K562 (cell line): ENCODE measurements around the gene HOXC12. TPM values are rescaled to one million over a fixed set of nuclear protein-coding genes. Genes with fewer than 3 reads are reported as not detected.

Source experiments
- ATAC-seq: fragments of 200-7000 bp; cut with Tn5 transposase; 3 replicates; pipeline ENCODE4 v1.9.1; 2020; ENCODE audit warnings: moderate library complexity
- BruUV-seq: library from RNA; stranded (reverse); fragments of 400-500 nt; replicated peaks from 2 replicates; lab custom pipeline; 2021; lab: Mats Ljungman, UMichigan
- CTCF ChIA-PET: fragments of 300-600 bp; formaldehyde crosslinking; extraction: SDS; loops from one replicate; lab custom pipeline; 2021; ENCODE audit warnings: low intra/inter-chr PET ratio; lab: Yijun Ruan, JAX
- POLR2A ChIA-PET: fragments of 300-600, 350-650 bp; sonication (Branson Sonifier 250); formaldehyde crosslinking; extraction: SDS; loops from one replicate; lab custom pipeline; 2021; ENCODE audit warnings: antibody characterized with exemption, inconsistent platforms; lab: Yijun Ruan, JAX
- DNase-seq, 4 experiments: peaks; one replicate each; pipeline versions ENCODE4 v3.0.0 to v3.0.0-alpha.2; 2011 to 2018; ENCODE audit warnings: low spot score in 3 of 4, mixed read lengths in 3 of 4; ENCODE audit errors: extremely low read depth in 1 of 4
- FAIRE-seq: peaks from 2 replicates; lab custom pipeline; 2011; peaks lifted over from hg19 to GRCh38; lab: Jason Lieb, UNC
- H2AFZ ChIP-seq: 2 replicates; pipeline ENCODE4 v1.6.0; 2011; ENCODE audit warnings: low read depth, low read length, control low read depth, inconsistent platforms
- H3K27ac ChIP-seq: fragments of 200-600 bp; 3 replicates; pipeline ENCODE4 v1.8.0; 2011; ENCODE audit warnings: low read depth, mild to moderate bottlenecking, control low read depth, inconsistent platforms, low read length, moderate library complexity, mixed read lengths; ENCODE audit errors: extremely low read depth
- H3K27me3 ChIP-seq, 2 experiments: fragments of 300-600 bp in 1 of 2; 2 replicates in 1 of 2; 3 replicates in 1 of 2; pipeline versions ENCODE4 v1.6.0 to v1.8.0; 2011; ENCODE audit warnings: inconsistent platforms in 2 of 2, low read length in 2 of 2, mild to moderate bottlenecking in 1 of 2, mixed read lengths in 1 of 2, moderate library complexity in 1 of 2; ENCODE audit not compliant: control insufficient read depth in 2 of 2, insufficient read depth in 2 of 2
- H3K36me3 ChIP-seq: fragments of 300-600 bp; 3 replicates; pipeline ENCODE4 v1.8.0; 2011; ENCODE audit warnings: mild to moderate bottlenecking, low read length, inconsistent platforms; ENCODE audit not compliant: control insufficient read depth, insufficient read depth
- H3K4me1 ChIP-seq, 2 experiments: fragments of 200-600 bp in 1 of 2; replicated peaks in 1 of 2; 2 replicates in 1 of 2; 3 replicates in 1 of 2; pipeline versions ENCODE4 v1.5.1 to v1.8.0; 2011; ENCODE audit warnings: inconsistent platforms in 2 of 2, low read length in 2 of 2, mild to moderate bottlenecking in 1 of 2, mixed read lengths in 1 of 2, moderate library complexity in 1 of 2; ENCODE audit not compliant: control insufficient read depth in 2 of 2, insufficient read depth in 2 of 2
- H3K4me2 ChIP-seq: 2 replicates; pipeline ENCODE4 v1.6.1; 2011; ENCODE audit warnings: low read length, control low read depth, inconsistent platforms, mixed read lengths; ENCODE audit not compliant: insufficient read depth
- H3K4me3 ChIP-seq: fragments of 200-600 bp; sonication (generic), shearing (Covaris generic); 2 replicates; pipeline ENCODE4 v1.5.1; 2016; ENCODE audit warnings: control low read depth, inconsistent platforms
- H3K79me2 ChIP-seq: fragments of 200-600 bp; 3 replicates; pipeline ENCODE4 v1.8.0; 2011; ENCODE audit warnings: low read length, inconsistent platforms; ENCODE audit not compliant: control insufficient read depth, insufficient read depth
- H3K9ac ChIP-seq, 2 experiments: 2 replicates each; pipeline versions ENCODE4 v1.6.0 to v1.6.1; 2011; ENCODE audit warnings: low read depth in 2 of 2, low read length in 2 of 2, control low read depth in 1 of 2, inconsistent platforms in 1 of 2, mild to moderate bottlenecking in 1 of 2, mixed read lengths in 1 of 2; ENCODE audit not compliant: insufficient read depth in 1 of 2
- H3K9me1 ChIP-seq: one replicate; pipeline ENCODE4 v1.6.0; 2011; ENCODE audit warnings: inconsistent platforms, mild to moderate bottlenecking, low read length, moderate library complexity; ENCODE audit not compliant: control insufficient read depth, insufficient read depth
- H3K9me3 ChIP-seq: replicated peaks from 2 replicates; pipeline ENCODE4 v1.5.1; 2011; ENCODE audit warnings: low read depth, low read length, inconsistent platforms; ENCODE audit not compliant: control insufficient read depth, insufficient read depth
- H4K20me1 ChIP-seq: replicated peaks from 2 replicates; pipeline ENCODE4 v1.6.1; 2011; ENCODE audit warnings: low read length, inconsistent platforms, mixed read lengths; ENCODE audit not compliant: control insufficient read depth, insufficient read depth
- ARHGAP35 ChIP-seq: fragments of 450-650 bp; IDR thresholded peaks from 2 replicates; pipeline ENCODE4 v1.6.1; 2018; ENCODE audit not compliant: partially characterized antibody
- ATF2 ChIP-seq: sonication (generic); formaldehyde crosslinking; IDR thresholded peaks from 2 replicates; pipeline ENCODE4 v1.8.1; 2022; ENCODE audit warnings: missing genetic modification reagents
- KAT2B ChIP-seq: IDR thresholded peaks from one replicate; pipeline ENCODE4 v1.6.1; 2012; ENCODE audit warnings: low read depth, mild to moderate bottlenecking, control low read depth, inconsistent platforms, low read length, moderate library complexity
- MYNN ChIP-seq, 2 experiments: sonication (generic); formaldehyde crosslinking in 1 of 2; IDR thresholded peaks; 2 replicates each; pipeline versions ENCODE4 v1.5.0 to v1.6.1; 2016 to 2020; ENCODE audit warnings: antibody characterized with exemption in 1 of 2, missing genetic modification reagents in 1 of 2
- PREB ChIP-seq: sonication (generic); formaldehyde crosslinking; IDR thresholded peaks from 2 replicates; pipeline ENCODE4 v1.8.1; 2023; ENCODE audit warnings: mild to moderate bottlenecking, missing genetic modification reagents
- PTRF ChIP-seq: fragments of 450-650 bp; IDR thresholded peaks from 2 replicates; pipeline ENCODE4 v1.6.1; 2016; ENCODE audit warnings: mild to moderate bottlenecking, missing genetic modification characterization, missing compliant biosample characterization
- PTTG1 ChIP-seq: fragments of 450-650 bp; IDR thresholded peaks from 2 replicates; pipeline ENCODE4 v1.6.1; 2016; ENCODE audit warnings: low read depth, mild to moderate bottlenecking, missing genetic modification characterization, missing compliant biosample characterization
- TCF7L2 ChIP-seq: fragments of 150-350 bp; IDR thresholded peaks from 2 replicates; pipeline ENCODE4 v1.6.1; 2016; ENCODE audit warnings: low read depth, mild to moderate bottlenecking, low read length, moderate library complexity
- THRAP3 ChIP-seq: fragments of 450-650 bp; IDR thresholded peaks from 2 replicates; pipeline ENCODE4 v1.6.1; 2016; ENCODE audit warnings: mild to moderate bottlenecking, inconsistent platforms, borderline replicate concordance
- XRCC4 ChIP-seq: IDR thresholded peaks from one replicate; pipeline ENCODE4 v1.6.1; 2011; ENCODE audit not compliant: insufficient read depth, insufficient read length; ENCODE audit errors: extremely low read depth
- WGBS: fragments of 100-300 bp; shearing (Covaris generic); methylation state at CpG from one replicate; pipeline ENCODE4 v1.1.6; 2016; ENCODE audit warnings: low coverage, mixed read lengths; ENCODE audit not compliant: insufficient coverage; ENCODE audit errors: missing lambda C conversion rate; 5-methylcytosine and 5-hydroxymethylcytosine counted together
- in situ Hi-C: fragments of 300-500 bp; cut with MboI; formaldehyde crosslinking; loops from 4 replicates; pipeline ENCODE4 v1.15.0; 2018; ENCODE audit warnings: inconsistent platforms, mixed read lengths
- intact Hi-C: fragments of 100-400 bp; cut with micrococcal nuclease; formaldehyde crosslinking; loops from 2 replicates; pipeline ENCODE4 v1.14.2; 2022
- polyA plus RNA-seq, 8 experiments: library from polyadenylated mRNA; depleted of rRNA in 4 of 8; stranded (reverse) in 5 of 8; unstranded in 3 of 8; fragments of >200 nt; fragmentation: Nextera tagmentation in 2 of 8; fragmentation: Illumina TruSeq in 1 of 8; extraction: Ambion mirVana in 2 of 8; extraction: Trizol in 1 of 8; gene quantifications; 2 replicates each; pipeline versions ENCODE4 v1.2.1 to v1.2.3, GENCODE V29; 2011 to 2014; ENCODE audit warnings: inconsistent platforms in 1 of 8, missing spikeins in 1 of 8
- total RNA-seq, 7 experiments: library from RNA; depleted of rRNA in 6 of 7; stranded (reverse); fragments of >200 nt in 6 of 7; fragmentation: Illumina TruSeq in 2 of 7; extraction: Trizol in 2 of 7; gene quantifications; 2 replicates each; pipeline versions ENCODE4 v1.2.1 to v1.2.3, GENCODE V29; 2011 to 2021; ENCODE audit warnings: low replicate concordance in 1 of 7
- TF ChIP-seq, protein P1 (sequence below): fragments of 450-650 bp; conservative IDR thresholded peaks from 2 replicates; pipeline ENCODE4 v1.6.1; 2016; ENCODE audit warnings: missing genetic modification characterization, low read depth, mild to moderate bottlenecking, missing compliant biosample characterization, moderate library complexity
- TF ChIP-seq, protein P2 (sequence below): fragments of 250-450 bp; sonication (Bioruptor Pico); IDR thresholded peaks from 2 replicates; pipeline ENCODE4 v1.8.0; 2021; ENCODE audit warnings: borderline replicate concordance, mild to moderate bottlenecking, moderate library complexity; ENCODE audit not compliant: poor library complexity, severe bottlenecking
- TF ChIP-seq, protein P3 (sequence below), 3 experiments: fragments of 200-800 bp in 1 of 3; sonication (Bioruptor generic) in 1 of 3; sonication (generic) in 1 of 3; formaldehyde crosslinking in 1 of 3; IDR thresholded peaks; 2 replicates each; pipeline versions ENCODE4 v1.6.1 to v1.8.0; 2016 to 2022; ENCODE audit warnings: mild to moderate bottlenecking in 2 of 3, missing compliant biosample characterization in 2 of 3, missing genetic modification characterization in 2 of 3, missing genetic modification reagents in 1 of 3

Gene HOXC12
- total and polyA plus RNA-seq, 9 of the 15 experiments (the other 6 are each of a cell fraction or from before 2014, with no cell fraction given): 0.04 to 0.36 (median 0.11) TPM; not detected in 1

DNA sequence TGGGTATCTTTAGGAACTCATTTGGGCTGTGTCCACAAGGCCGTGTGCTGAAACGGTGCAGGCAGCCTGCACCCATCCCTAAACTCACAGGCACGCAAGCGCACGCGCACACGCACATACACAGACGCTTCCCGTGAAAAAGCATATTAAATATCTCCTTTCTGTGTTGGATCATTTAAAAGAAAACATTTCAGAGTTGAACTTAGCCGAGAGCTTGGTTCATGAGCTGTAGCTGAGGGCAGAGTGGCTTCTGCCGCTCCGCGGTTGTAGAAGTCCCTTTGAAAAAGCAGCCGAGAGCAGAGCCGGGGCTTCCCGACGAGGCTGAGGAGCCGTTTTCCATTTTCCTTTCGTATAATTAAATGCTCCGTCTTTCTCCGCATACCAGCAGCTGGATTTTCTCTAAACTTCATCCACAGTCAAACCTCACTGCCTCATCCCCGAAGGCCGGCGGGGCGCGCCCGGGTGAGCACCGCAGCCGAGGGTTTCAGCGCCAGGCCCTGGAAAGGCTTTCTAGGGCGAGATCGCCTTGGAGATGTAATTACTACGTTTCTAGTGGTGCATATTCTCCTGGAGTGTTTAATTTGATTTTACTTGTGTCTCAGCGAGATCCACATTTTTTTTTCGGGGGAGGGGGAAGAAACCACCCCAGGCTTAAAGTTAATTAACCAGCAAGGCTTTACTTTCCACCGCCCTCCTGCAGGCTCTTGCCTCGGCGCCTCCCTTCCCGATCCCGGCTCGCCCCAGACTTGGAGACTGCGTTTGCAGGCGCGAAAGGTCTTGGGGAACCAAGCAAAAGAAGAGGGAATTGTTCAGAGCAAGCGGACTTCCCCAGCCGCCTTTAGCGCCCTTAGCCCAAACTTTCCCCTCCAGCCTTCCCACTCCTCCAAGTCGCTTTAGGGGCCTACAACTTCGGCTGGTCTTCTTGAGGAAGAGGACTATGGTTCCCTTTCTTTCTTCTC, 19.0 kb upstream of the HOXC12 start (continued):
- TF ChIP-seq XRCC4: no peak
- no peak for TF ChIP-seq ARHGAP35
- TF ChIP-seq, protein P1, sequence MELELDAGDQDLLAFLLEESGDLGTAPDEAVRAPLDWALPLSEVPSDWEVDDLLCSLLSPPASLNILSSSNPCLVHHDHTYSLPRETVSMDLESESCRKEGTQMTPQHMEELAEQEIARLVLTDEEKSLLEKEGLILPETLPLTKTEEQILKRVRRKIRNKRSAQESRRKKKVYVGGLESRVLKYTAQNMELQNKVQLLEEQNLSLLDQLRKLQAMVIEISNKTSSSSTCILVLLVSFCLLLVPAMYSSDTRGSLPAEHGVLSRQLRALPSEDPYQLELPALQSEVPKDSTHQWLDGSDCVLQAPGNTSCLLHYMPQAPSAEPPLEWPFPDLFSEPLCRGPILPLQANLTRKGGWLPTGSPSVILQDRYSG (tag): no peak
- TF ChIP-seq PTTG1 (tag): no peak

- no peak for ATAC-seq
- in situ Hi-C loops (no loop called here), intact Hi-C loops (no loop called here)
- POLR2A ChIA-PET: no interaction called here
- Histone ChIP-seq H3K9ac (no peak overlapping the region), H2AFZ (no peak overlapping the region), H3K9me3 (no peaks in the 10 kb centered on the region), H3K27ac (no peak overlapping the region), H3K9me1 (no peaks in the 10 kb centered on the region), H3K4me2 (no peak overlapping the region), H3K36me3 (no peaks in the 10 kb centered on the region), H3K79me2 (no peaks in the 10 kb centered on the region), H3K27me3 (peaks cover 34 to 63% of the 10 kb centered on the region in 2 experiments), H3K4me1 (peaks cover 0 to 24% of the 10 kb centered on the region in 2 experiments; a peak in 2 of 5 replicates), H4K20me1 (no peaks in the 10 kb centered on the region), H3K4me3 (no peak overlapping the region)
- no peak for FAIRE-seq
- TF ChIP-seq TCF7L2 (no peak), ATF2 (no peak), MYNN (IDR thresholded peaks at IDR 0.05) (no peak), MYNN (CRISPR knock-in tag; IDR thresholded peaks at IDR 0.05) (no peak), PTRF (tag) (no peak), THRAP3 (no peak), KAT2B (no peak), PREB (no peak)
- TF ChIP-seq, protein P2, sequence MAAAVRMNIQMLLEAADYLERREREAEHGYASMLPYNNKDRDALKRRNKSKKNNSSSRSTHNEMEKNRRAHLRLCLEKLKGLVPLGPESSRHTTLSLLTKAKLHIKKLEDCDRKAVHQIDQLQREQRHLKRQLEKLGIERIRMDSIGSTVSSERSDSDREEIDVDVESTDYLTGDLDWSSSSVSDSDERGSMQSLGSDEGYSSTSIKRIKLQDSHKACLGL: no peak
- TF ChIP-seq, protein P3, sequence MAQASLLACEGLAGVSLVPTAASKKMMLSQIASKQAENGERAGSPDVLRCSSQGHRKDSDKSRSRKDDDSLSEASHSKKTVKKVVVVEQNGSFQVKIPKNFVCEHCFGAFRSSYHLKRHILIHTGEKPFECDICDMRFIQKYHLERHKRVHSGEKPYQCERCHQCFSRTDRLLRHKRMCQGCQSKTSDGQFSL (CRISPR knock-in tag; IDR thresholded peaks at IDR 0.05): no peak
- TF ChIP-seq, protein P3 (tag; IDR thresholded peaks at IDR 0.05): no peak
- no TSS peak for BruUV-seq
- DNase-seq: no peak
- CTCF ChIA-PET: no interaction called here
- 9% methylated on average over 12 of the region's 12 CpGs for WGBS
Observed at GRCh38 chr12:53937099-53937498, 17.6 kb upstream of the HOXC12 start.
